Astrocyte (in vitro differentiated cells and primary cell): ENCODE data around the gene IPO11.

Experiments used
- EZH2 ChIP-seq: IDR thresholded peaks from 2 replicates; pipeline ENCODE4 v1.6.1; 2012; ENCODE audit warnings: mild to moderate bottlenecking, low read length, inconsistent platforms; ENCODE audit not compliant: insufficient read depth
- TF ChIP-seq, protein P1 (sequence below): IDR thresholded peaks from 2 replicates; pipeline ENCODE4 v1.5.1; 2011; ENCODE audit warnings: low read depth, mild to moderate bottlenecking, inconsistent platforms, low read length, moderate library complexity; ENCODE audit not compliant: insufficient read depth

- TF ChIP-seq, protein P1, sequence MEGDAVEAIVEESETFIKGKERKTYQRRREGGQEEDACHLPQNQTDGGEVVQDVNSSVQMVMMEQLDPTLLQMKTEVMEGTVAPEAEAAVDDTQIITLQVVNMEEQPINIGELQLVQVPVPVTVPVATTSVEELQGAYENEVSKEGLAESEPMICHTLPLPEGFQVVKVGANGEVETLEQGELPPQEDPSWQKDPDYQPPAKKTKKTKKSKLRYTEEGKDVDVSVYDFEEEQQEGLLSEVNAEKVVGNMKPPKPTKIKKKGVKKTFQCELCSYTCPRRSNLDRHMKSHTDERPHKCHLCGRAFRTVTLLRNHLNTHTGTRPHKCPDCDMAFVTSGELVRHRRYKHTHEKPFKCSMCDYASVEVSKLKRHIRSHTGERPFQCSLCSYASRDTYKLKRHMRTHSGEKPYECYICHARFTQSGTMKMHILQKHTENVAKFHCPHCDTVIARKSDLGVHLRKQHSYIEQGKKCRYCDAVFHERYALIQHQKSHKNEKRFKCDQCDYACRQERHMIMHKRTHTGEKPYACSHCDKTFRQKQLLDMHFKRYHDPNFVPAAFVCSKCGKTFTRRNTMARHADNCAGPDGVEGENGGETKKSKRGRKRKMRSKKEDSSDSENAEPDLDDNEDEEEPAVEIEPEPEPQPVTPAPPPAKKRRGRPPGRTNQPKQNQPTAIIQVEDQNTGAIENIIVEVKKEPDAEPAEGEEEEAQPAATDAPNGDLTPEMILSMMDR: no peak
- no peak for TF ChIP-seq EZH2
Measured at GRCh38 chr5:62418462-62419076, 6.0 kb downstream of the IPO11 start.
